ELF-1 (cell line): Measurements from ENCODE around the gene THOC1.
A peak's percentile ranks its signal among the peaks of the same experiment; 100 is the strongest.
"Not testable (repeated sequence)": the region's sequence is repeated elsewhere in the genome, so short reads cannot be mapped to it uniquely, and the experiment has no call there.

ENCODE experiments used
- DNase-seq: peaks from one replicate; pipeline ENCODE4 v3.0.0-alpha.2; 2016; ENCODE audit warnings: low read depth, low spot score

Gene THOC1

DNA sequence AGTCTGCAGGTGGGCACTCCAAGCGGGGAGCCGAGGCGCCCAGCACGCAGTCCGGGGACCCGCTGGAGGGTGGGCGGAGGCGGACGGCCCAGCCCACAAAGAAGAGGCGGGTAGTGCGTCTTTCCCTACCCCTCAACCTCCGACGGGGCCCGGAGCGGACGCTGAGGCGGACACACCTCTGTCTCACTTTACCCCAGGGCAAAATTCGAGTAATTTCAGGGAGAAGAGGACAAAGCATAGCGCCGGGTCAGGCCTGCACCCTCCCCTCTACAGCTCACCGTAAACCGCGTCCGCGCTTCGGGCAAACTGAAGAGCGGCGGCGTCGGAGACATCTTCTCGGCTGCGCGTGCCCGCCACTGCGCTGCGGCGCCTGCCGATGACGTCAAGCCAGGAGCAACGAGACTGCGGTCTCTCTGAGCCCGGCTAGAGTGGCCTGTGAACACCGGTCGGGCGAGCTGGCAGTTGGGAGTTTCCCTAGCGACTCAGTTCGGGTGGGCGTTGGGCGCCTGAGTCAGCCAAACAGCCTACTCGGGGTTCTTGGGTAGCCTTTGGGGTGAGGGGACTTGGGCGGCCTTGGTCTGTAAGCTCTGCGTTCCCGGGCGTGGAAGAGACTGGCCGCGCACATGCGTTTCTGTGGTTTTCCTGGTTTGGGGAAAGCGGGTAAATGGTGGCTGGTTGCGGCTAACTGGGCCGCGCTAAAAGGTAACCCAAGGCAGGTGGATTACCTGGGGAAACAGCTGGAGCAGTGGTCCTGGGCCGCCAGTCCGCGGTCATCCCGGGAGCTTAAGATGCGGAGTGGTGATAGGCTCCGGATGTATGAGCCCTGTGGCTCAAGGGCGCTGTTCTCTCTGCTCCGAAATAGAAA, at the start of gene THOC1:
Gene THOC1, minus strand, starts transcription at position 360 of the 865 bp plus-strand sequence. Its CDS starts 28 bp downstream, at position 332.
- peak; percentile 95 for DNase-seq

DNA sequence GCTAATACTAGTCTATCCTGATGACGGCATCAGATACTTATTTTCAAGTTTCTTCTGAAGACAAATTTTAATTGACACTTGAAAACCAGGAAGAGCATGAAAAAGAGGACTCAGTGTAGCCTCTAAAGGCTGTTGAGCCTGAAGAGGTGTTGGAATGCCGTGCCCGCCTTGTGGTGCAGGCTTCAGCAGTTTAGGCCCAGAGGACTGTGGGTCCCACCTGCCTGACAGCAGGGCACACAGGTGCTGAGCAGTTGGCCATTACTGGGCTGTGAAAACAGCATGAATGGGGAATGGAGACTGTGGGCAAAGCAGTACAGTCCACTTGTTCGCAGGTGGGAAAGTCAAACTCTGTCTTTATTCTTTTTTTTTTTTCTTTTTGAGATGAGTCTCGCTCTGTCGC, 49.8 kb upstream of the THOC1 start:
- no peak for DNase-seq

GRCh38 chr18:316393-316792, 48.5 kb upstream of the THOC1 start:
- DNase-seq, result no peak

- no peak for DNase-seq
Observed at GRCh38 chr18:313931-314330, 46.1 kb upstream of the THOC1 start.

DNA sequence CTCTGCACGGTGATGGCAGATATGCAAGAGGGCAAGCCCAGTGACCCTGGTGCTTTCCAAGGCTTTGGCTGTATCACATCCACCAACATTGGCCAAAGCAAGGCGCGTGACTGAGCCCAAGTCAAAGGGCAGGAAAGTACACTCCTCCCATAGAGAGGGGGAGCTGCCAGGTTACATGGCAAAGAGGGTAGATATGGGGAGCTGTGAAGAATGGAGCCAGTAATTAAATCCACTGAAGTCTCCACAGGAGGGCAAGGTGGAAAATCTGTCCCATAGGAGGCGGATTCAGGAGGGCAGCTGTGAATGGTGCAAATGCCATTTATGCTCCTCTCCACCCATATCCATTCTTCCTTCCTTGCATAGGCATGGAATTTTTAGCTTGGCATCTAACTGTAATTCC, 44.6 kb upstream of the THOC1 start:
- DNase-seq, result no peak

- no peak for DNase-seq
Observed at GRCh38 chr18:310042-310441, 42.2 kb upstream of the THOC1 start.

DNA sequence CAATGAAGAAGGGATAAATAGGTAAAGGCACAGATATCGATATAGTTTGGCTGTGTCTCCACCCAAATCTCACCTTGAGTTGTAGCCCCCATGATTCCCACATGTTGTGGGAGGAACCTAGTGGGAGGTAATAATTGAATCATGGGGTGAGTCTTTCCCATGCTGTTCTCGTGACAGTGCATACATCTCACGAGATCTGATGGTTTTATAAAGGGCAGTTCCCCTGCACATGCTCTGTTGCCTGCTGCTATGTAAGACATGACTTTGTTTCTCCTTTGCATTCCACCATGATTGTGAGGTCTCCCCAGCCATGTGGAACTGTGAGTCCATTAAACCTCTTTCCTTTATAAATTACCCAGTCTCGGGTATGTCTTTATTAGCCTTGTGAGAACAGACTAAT, 40.2 kb upstream of the THOC1 start:
- DNase-seq, result not testable (repeated sequence)

GRCh38 chr18:306608-307255, 38.9 kb upstream of the THOC1 start:
- no peak for DNase-seq

DNA sequence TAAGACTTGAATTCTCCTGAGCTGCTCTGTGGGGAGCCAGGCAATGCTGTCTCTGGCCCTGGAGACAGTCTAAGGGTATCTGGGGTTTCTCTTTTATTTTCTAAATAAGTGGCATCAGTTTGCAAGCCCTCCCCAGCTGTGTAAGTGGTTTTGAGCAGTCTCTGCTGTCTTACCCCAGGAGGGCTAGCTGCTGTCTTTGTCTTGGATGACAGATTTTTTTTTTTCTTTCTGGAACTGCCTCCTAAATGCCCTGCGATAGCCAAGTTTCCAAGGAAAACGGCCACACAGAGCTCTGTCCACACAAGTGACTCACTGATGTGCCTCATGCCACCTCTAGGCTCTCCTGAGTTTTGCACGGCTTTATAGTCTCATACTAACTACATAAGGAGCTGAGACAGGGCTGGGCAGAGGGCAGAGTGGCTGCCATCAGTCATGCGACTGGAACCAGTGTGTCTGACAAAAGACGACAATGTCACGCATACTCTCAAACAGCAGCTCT, 37.2 kb upstream of the THOC1 start:
- peak; percentile 36 for DNase-seq

- DNase-seq, result no peak
Observed at GRCh38 chr18:303607-304006, 35.8 kb upstream of the THOC1 start.

DNA sequence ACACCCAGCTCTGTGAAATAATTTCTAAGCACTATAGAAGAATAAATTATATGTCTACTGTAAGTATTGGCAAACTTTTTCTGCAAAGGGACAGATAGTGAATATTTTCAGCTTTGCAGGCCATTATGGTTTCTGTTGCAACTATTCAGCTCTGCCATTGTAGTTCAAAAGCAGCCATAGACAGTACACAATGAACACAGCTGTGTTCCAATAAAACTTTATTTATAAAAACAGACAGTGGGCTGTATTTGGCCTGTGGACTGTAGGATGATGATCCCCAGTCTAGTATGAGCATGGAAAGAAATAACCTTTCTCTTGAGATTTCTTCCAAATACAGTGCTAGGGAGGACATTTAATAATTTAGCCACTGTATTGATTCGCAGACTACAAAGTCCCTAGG, 35.2 kb upstream of the THOC1 start:
- no peak for DNase-seq

DNA sequence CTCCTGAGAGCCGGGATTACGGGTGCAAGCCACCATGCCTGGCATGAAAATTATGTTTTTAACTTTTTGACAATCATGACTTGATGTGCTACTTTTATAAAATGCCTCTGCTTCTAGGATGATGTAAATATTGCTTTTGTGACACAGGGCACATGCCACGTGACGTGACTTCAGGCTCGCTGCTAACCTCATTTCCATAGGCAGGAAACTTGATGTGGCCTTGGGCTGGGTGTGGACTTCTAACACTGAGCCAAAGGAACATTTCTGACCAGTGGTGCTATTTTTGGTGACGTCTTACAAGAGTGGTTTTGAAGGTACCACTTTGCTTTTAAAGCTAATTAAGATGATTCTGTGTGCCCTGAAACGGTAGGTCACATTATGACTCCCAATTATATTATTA, 34.2 kb upstream of the THOC1 start:
- no peak for DNase-seq

DNA sequence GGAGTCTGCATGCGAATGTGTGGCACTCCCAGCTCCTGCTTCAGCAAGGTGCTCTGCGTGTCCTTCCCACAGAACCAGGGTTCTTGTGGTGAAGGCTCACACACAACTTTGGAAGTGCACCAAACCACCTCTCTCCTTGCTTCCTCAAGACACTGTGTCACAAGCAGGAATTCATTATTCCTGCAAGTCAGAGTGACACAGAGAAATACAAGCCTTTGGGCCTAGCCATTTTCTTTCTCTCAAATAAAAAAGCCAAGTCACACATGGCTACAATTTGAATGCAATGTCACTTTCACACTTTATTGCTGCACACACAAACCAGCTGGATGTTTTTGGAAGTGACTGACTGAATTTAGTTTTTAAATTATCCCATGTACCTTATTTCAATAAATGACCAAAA, 30.1 kb upstream of the THOC1 start:
- no peak for DNase-seq

DNA sequence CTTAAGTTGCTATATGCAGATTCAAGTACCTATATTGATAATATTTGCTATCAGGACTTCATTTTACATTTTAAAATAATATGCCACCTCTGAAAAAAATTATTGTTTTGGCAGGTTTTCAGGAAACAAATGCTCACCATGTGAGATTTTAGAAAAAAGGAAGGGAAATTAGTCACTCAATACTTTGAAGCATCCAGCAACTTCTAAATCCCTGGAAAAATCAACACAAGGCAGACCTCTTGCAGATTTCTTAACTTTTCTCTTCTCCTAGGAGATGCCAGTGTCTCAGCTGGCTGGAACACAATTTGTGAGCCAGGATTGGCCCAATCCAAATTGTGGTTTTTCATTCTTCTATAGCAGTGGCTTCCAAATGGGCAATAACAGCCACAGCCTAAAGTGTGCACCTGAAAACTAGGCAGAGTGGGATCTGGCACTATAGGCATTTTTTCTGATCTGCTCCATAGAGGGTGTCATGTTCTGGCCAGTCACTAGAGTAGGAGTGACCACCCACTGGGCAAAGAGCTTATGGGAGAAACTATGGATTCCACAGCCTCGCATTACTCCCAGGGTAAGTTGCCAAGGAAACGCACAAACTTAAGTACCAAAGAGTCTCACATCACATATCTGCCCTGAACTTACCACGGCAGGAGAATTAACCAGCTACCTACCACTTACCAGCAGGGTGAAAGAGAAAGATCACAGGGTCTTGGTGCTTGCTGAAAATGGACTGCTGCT, 28.1 kb upstream of the THOC1 start:
- DNase-seq, result no peak

DNA sequence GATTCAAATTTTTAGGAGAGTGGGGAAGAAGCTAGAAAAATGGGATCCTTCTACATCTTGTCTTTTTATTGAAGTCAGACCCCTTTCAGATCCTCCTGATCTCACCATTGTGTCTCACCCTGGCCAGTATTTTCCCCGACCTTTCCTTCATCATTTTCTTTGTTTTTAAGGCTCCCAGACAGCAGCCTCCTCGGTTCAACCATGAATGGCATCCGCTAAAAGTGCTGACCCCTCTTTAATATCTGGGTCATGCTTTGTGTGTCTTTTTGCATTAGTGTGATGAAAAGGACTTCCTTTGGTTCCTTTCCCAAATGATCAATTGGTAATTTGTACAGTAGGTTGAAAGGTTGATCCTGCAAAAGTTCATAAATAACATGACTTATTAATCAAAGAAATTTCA, 26.7 kb upstream of the THOC1 start:
- no peak for DNase-seq

DNA sequence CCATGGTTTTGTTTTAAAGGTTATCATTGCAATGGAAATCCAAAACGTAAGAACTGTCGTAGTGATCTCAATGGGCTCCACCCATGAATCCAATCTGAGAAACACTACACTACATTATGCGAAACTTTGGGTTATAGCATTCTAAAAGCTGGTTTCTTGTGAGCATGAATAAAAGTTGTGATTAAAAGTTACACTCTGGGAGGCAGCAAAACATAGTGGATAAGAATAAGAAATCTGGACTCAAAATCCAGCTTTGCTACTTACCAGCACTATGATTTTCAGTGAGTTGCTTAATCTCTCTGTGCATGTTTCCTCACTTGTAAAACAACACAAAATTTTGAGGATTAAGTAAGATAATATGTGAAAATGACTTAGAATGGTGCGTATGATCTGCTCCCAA, 25.7 kb upstream of the THOC1 start:
- DNase-seq, result no peak

DNA sequence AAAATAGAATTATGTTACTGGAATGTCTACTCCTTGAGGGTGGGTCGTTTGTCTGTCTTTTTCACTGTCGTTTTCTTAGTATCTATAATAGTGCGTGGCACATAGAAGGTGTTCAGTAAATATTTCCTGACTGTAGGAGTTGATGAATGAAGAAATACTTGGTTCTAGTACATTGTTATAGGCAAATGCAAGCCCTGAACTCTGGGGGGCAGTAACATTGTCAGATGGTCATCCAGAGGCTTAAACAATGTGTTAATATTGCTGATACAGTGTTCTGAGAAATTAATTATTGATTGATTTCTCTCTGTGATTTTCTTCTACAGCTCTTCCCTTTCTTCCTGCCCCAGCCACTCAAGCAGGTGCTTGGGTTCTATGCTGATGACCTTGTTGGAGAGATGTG, 24.4 kb upstream of the THOC1 start:
- DNase-seq, result no peak

DNA sequence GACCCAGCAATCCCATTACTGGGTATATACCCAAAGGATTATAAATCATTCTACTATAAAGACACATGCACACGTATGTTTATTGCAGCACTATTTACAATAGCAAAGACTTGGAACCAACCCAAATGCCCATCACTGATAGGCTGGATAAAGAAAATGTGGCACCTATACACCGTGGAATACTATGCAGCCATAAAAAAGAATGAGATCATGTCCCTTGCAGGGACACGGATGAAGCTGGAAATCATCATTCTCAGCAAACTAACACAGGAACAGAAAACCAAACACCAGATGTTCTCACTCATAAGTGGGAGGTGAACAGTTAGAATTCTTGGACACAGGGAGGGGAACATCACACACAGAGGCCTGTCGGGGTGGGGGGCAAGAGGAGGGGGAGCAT, 22.1 kb upstream of the THOC1 start:
- DNase-seq, result not testable (repeated sequence)

- no peak for DNase-seq
Observed at GRCh38 chr18:289026-289425, 21.2 kb upstream of the THOC1 start.

GRCh38 chr18:286515-287310, 18.9 kb upstream of the THOC1 start:
- no peak for DNase-seq

DNA sequence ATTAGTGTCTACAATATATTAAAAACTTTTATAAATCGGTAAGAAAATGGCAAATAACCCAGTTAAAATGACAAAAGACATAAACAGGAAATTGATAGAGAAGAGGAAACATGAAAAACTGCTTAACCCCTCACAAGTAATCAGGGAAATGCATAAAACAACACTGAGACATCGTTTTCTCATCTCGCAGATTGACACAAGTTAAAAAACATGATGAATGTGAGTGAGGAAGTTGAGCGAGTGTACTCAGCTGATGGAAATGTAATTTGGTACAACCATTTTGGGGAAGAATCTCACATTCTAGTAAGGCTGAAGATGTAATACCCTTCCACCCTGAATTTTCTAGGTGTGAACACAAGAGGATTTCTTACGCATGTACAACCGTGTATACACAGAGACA, 18.0 kb upstream of the THOC1 start:
- no peak for DNase-seq

- DNase-seq, result no peak
Observed at GRCh38 chr18:275486-275885, 7.6 kb upstream of the THOC1 start.
